Measurements from ENCODE around the gene AMH.

GRCh38 chr19:2270157-2270422, 21.0 kb downstream of the AMH start:
- TF ChIP-seq POLR2A (IDR thresholded peaks at IDR 0.05) (no peak), EP300 (IDR thresholded peaks at IDR 0.05) (no peak), CTCF (IDR thresholded peaks at IDR 0.05) (no peak)

All from ovary (tissue), 3 donors.